HEK293 (cell line): ENCODE data around the gene CD151.

Experiments used
- CTCF ChIA-PET: fragments of 350-600 bp; formaldehyde crosslinking; extraction: SDS; loops from one replicate; lab custom pipeline; 2021; ENCODE audit warnings: antibody characterized with exemption; lab: Yijun Ruan, JAX
- POLR2A ChIA-PET: fragments of 300-600 bp; formaldehyde crosslinking; extraction: SDS; loops from one replicate; lab custom pipeline; 2020; ENCODE audit warnings: antibody characterized with exemption, inconsistent platforms; lab: Yijun Ruan, JAX
- H3K27ac ChIP-seq: fragments of 200-500 bp; sonication (Bioruptor generic); 2 replicates; pipeline ENCODE4 v1.5.1; 2014; ENCODE audit warnings: low read depth, low read length, control low read depth, inconsistent platforms; ENCODE audit errors: extremely low read depth
- H3K36me3 ChIP-seq, 2 experiments: fragments of 200-500 bp in 1 of 2; sonication (Bioruptor generic) in 1 of 2; 1 replicate in 1 of 2; 2 replicates in 1 of 2; pipeline ENCODE4 v1.5.1; 2014 to 2017; ENCODE audit warnings: inconsistent platforms in 2 of 2, low read length in 2 of 2; ENCODE audit not compliant: control insufficient read depth in 2 of 2, insufficient read depth in 1 of 2
- H3K4me1 ChIP-seq: fragments of 200-500 bp; sonication (Bioruptor generic); 2 replicates; pipeline ENCODE4 v1.5.1; 2014; ENCODE audit warnings: mild to moderate bottlenecking, low read length, inconsistent platforms; ENCODE audit not compliant: control insufficient read depth, insufficient read depth
- H3K4me3 ChIP-seq: 2 replicates; pipeline ENCODE4 v1.5.1; 2011; ENCODE audit warnings: low read depth, mild to moderate bottlenecking, control low read depth, low read length, moderate library complexity
- H3K9me3 ChIP-seq: fragments of 200-500 bp; sonication (Bioruptor generic); 2 replicates; pipeline ENCODE4 v1.5.1; 2014; ENCODE audit warnings: low read depth, low read length, inconsistent platforms; ENCODE audit not compliant: control insufficient read depth, insufficient read depth
- GLI4 ChIP-seq: fragments of 450-650 bp; formaldehyde crosslinking; IDR thresholded peaks from 2 replicates; pipeline ENCODE4 v1.5.1; 2016; ENCODE audit warnings: missing biosample characterization, missing genetic modification characterization
- GLIS2 ChIP-seq: fragments of 450-650 bp; formaldehyde crosslinking; IDR thresholded peaks from 2 replicates; pipeline ENCODE4 v1.5.1; 2016; ENCODE audit warnings: missing biosample characterization, missing genetic modification characterization
- YY2 ChIP-seq: fragments of 450-650 bp; formaldehyde crosslinking; IDR thresholded peaks from 2 replicates; pipeline ENCODE4 v1.5.1; 2016; ENCODE audit warnings: missing biosample characterization, missing genetic modification characterization
- ZBTB20 ChIP-seq: fragments of 450-650 bp; formaldehyde crosslinking; IDR thresholded peaks from 2 replicates; pipeline ENCODE4 v1.5.1; 2016; ENCODE audit warnings: missing biosample characterization, missing genetic modification characterization
- ZNF366 ChIP-seq: fragments of 450-650 bp; formaldehyde crosslinking; conservative IDR thresholded peaks from 2 replicates; pipeline ENCODE4 v1.5.1; 2016; ENCODE audit warnings: missing biosample characterization, missing genetic modification characterization
- ZNF521 ChIP-seq: fragments of 450-650 bp; formaldehyde crosslinking; IDR thresholded peaks from 2 replicates; pipeline ENCODE4 v1.5.1; 2017; ENCODE audit warnings: missing biosample characterization, mild to moderate bottlenecking, missing genetic modification characterization
- ZNF610 ChIP-seq: fragments of 450-650 bp; formaldehyde crosslinking; IDR thresholded peaks from 2 replicates; pipeline ENCODE4 v1.5.1; 2016; ENCODE audit warnings: missing biosample characterization, missing genetic modification characterization, borderline replicate concordance
- ZNF670 ChIP-seq: fragments of 450-650 bp; formaldehyde crosslinking; IDR thresholded peaks from 2 replicates; pipeline ENCODE4 v1.5.1; 2016; ENCODE audit warnings: missing biosample characterization, missing genetic modification characterization, low read depth
- ZNF791 ChIP-seq: fragments of 450-650 bp; formaldehyde crosslinking; IDR thresholded peaks from 2 replicates; pipeline ENCODE4 v1.5.1; 2016; ENCODE audit warnings: missing biosample characterization, missing genetic modification characterization
- TF ChIP-seq, protein P1 (sequence below): fragments of 450-650 bp; formaldehyde crosslinking; IDR thresholded peaks from 2 replicates; pipeline ENCODE4 v1.5.1; 2016; ENCODE audit warnings: missing biosample characterization, missing genetic modification characterization, low read depth
- TF ChIP-seq, protein P2 (sequence below): fragments of 450-650 bp; formaldehyde crosslinking; IDR thresholded peaks from 2 replicates; pipeline ENCODE4 v1.5.1; 2016; ENCODE audit warnings: missing biosample characterization, missing genetic modification characterization, borderline replicate concordance
- TF ChIP-seq, protein P3 (sequence below): fragments of 450-650 bp; formaldehyde crosslinking; IDR thresholded peaks from 2 replicates; pipeline ENCODE4 v1.5.1; 2016; ENCODE audit warnings: missing biosample characterization, missing genetic modification characterization
- TF ChIP-seq, protein P4 (sequence below): fragments of 450-650 bp; formaldehyde crosslinking; IDR thresholded peaks from 2 replicates; pipeline ENCODE4 v1.5.1; 2016; ENCODE audit warnings: missing biosample characterization, missing genetic modification characterization
- TF ChIP-seq, protein P5 (sequence below): sonication (generic); formaldehyde crosslinking; IDR thresholded peaks from 2 replicates; pipeline ENCODE4 v1.8.1; 2022; ENCODE audit warnings: mild to moderate bottlenecking, moderate library complexity, missing genetic modification reagents
- TF ChIP-seq, protein P6 (sequence below): fragments of 450-650 bp; formaldehyde crosslinking; IDR thresholded peaks from 2 replicates; pipeline ENCODE4 v1.5.1; 2016; ENCODE audit warnings: missing biosample characterization, missing genetic modification characterization
- TF ChIP-seq, protein P7 (sequence below): fragments of 450-650 bp; formaldehyde crosslinking; IDR thresholded peaks from 2 replicates; pipeline ENCODE4 v1.5.1; 2016; ENCODE audit warnings: missing biosample characterization, missing genetic modification characterization

CD151 gene

DNA sequence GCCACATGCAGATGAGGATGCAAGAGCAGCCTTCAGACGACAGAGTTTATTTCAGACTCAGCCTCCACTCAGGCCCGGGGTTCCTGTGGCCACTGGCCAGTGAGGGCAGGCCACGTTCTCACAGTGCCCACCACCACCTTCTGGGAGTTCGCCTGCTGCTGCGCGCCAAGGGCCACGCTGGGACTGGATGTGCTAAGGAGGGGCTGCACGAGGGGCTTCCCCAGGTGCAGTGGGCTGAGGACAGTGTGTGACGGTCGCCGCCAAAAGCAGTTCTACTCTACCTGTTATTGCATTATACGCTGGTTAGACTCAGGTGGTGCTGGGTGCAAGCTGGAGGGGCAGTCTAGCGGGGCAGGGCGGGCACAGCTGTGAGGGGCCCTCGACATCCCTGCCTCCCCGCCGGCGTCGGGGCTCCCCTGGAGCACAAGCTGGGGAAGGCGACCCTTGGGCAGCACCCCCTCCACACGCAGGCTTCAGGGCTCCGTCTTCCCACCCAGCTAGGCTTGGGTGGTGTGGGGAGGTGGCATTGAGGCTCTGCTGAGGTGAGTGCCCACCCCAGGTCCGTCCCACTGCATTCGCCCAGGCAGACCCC lies 45.6 kb upstream of the CD151 start:
- H3K4me1 ChIP-seq = no peaks in the 10 kb centered on the region

DNA sequence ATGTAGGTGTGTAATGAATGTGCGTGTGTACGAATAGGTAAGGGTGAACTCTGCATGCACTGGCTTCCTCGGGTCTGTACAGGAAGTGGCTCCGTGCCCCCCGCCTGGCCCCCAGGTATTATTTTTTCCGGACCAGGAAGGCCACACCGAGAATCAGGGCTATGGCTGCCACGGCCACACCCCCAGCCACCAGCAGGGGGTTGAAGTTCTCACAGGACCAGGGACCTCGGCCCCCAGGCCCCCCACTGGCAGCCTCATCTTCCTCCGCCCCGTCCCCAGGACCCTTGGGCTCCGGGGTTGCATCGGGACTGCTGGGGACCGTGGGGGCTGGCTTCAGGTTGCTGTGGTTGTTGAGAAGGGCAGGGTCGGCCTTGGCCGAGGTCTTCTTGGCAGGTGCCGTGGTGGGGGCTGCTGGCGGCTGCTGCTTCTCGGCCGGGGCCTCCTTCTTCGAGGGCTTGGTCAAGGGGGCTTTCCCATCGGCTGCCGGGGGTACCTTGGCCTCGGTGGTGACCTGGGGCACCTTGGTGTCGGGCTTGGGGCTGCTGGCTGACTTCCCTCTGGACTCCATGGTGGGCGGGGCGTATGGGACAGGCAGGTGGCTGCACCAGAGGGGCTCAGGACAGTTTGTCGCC lies 44.6 kb upstream of the CD151 start:
- Histone ChIP-seq H3K4me1 (no peaks in the 10 kb centered on the region), H3K27ac (no peak overlapping the region), H3K36me3 (peaks cover 0 to 33% of the 10 kb centered on the region in 2 experiments; a peak in 2 of 3 replicates), H3K9me3 (no peaks in the 10 kb centered on the region), H3K4me3 (no peak overlapping the region)
- CTCF ChIA-PET = no interaction called here
- POLR2A ChIA-PET = no interaction called here
- TF ChIP-seq ZNF521 (tag by site-specific recombination) (no peak), ZNF670 (tag by site-specific recombination) (no peak), ZNF610 (tag by site-specific recombination) (no peak), ZBTB20 (no peak)
- TF ChIP-seq, protein P1, sequence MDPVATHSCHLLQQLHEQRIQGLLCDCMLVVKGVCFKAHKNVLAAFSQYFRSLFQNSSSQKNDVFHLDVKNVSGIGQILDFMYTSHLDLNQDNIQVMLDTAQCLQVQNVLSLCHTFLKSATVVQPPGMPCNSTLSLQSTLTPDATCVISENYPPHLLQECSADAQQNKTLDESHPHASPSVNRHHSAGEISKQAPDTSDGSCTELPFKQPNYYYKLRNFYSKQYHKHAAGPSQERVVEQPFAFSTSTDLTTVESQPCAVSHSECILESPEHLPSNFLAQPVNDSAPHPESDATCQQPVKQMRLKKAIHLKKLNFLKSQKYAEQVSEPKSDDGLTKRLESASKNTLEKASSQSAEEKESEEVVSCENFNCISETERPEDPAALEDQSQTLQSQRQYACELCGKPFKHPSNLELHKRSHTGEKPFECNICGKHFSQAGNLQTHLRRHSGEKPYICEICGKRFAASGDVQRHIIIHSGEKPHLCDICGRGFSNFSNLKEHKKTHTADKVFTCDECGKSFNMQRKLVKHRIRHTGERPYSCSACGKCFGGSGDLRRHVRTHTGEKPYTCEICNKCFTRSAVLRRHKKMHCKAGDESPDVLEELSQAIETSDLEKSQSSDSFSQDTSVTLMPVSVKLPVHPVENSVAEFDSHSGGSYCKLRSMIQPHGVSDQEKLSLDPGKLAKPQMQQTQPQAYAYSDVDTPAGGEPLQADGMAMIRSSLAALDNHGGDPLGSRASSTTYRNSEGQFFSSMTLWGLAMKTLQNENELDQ = no peak
- TF ChIP-seq, protein P2, sequence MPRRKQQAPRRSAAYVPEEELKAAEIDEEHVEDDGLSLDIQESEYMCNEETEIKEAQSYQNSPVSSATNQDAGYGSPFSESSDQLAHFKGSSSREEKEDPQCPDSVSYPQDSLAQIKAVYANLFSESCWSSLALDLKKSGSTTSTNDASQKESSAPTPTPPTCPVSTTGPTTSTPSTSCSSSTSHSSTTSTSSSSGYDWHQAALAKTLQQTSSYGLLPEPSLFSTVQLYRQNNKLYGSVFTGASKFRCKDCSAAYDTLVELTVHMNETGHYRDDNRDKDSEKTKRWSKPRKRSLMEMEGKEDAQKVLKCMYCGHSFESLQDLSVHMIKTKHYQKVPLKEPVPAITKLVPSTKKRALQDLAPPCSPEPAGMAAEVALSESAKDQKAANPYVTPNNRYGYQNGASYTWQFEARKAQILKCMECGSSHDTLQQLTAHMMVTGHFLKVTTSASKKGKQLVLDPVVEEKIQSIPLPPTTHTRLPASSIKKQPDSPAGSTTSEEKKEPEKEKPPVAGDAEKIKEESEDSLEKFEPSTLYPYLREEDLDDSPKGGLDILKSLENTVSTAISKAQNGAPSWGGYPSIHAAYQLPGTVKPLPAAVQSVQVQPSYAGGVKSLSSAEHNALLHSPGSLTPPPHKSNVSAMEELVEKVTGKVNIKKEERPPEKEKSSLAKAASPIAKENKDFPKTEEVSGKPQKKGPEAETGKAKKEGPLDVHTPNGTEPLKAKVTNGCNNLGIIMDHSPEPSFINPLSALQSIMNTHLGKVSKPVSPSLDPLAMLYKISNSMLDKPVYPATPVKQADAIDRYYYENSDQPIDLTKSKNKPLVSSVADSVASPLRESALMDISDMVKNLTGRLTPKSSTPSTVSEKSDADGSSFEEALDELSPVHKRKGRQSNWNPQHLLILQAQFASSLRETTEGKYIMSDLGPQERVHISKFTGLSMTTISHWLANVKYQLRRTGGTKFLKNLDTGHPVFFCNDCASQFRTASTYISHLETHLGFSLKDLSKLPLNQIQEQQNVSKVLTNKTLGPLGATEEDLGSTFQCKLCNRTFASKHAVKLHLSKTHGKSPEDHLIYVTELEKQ (tag by site-specific recombination) = no peak
- TF ChIP-seq, protein P3, sequence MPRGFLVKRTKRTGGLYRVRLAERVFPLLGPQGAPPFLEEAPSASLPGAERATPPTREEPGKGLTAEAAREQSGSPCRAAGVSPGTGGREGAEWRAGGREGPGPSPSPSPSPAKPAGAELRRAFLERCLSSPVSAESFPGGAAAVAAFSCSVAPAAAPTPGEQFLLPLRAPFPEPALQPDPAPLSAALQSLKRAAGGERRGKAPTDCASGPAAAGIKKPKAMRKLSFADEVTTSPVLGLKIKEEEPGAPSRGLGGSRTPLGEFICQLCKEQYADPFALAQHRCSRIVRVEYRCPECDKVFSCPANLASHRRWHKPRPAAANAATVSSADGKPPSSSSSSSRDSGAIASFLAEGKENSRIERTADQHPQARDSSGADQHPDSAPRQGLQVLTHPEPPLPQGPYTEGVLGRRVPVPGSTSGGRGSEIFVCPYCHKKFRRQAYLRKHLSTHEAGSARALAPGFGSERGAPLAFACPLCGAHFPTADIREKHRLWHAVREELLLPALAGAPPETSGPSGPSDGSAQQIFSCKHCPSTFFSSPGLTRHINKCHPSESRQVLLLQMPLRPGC = no peak
- TF ChIP-seq, protein P4, sequence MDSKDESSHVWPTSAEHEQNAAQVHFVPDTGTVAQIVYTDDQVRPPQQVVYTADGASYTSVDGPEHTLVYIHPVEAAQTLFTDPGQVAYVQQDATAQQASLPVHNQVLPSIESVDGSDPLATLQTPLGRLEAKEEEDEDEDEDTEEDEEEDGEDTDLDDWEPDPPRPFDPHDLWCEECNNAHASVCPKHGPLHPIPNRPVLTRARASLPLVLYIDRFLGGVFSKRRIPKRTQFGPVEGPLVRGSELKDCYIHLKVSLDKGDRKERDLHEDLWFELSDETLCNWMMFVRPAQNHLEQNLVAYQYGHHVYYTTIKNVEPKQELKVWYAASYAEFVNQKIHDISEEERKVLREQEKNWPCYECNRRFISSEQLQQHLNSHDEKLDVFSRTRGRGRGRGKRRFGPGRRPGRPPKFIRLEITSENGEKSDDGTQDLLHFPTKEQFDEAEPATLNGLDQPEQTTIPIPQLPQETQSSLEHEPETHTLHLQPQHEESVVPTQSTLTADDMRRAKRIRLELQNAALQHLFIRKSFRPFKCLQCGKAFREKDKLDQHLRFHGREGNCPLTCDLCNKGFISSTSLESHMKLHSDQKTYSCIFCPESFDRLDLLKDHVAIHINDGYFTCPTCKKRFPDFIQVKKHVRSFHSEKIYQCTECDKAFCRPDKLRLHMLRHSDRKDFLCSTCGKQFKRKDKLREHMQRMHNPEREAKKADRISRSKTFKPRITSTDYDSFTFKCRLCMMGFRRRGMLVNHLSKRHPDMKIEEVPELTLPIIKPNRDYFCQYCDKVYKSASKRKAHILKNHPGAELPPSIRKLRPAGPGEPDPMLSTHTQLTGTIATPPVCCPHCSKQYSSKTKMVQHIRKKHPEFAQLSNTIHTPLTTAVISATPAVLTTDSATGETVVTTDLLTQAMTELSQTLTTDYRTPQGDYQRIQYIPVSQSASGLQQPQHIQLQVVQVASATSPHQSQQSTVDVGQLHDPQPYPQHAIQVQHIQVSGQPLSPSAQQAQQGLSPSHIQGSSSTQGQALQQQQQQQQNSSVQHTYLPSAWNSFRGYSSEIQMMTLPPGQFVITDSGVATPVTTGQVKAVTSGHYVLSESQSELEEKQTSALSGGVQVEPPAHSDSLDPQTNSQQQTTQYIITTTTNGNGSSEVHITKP (tag by site-specific recombination) = no peak
- TF ChIP-seq, protein P5, sequence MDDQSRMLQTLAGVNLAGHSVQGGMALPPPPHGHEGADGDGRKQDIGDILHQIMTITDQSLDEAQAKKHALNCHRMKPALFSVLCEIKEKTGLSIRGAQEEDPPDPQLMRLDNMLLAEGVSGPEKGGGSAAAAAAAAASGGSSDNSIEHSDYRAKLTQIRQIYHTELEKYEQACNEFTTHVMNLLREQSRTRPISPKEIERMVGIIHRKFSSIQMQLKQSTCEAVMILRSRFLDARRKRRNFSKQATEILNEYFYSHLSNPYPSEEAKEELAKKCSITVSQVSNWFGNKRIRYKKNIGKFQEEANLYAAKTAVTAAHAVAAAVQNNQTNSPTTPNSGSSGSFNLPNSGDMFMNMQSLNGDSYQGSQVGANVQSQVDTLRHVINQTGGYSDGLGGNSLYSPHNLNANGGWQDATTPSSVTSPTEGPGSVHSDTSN = no peak
- TF ChIP-seq, protein P6, sequence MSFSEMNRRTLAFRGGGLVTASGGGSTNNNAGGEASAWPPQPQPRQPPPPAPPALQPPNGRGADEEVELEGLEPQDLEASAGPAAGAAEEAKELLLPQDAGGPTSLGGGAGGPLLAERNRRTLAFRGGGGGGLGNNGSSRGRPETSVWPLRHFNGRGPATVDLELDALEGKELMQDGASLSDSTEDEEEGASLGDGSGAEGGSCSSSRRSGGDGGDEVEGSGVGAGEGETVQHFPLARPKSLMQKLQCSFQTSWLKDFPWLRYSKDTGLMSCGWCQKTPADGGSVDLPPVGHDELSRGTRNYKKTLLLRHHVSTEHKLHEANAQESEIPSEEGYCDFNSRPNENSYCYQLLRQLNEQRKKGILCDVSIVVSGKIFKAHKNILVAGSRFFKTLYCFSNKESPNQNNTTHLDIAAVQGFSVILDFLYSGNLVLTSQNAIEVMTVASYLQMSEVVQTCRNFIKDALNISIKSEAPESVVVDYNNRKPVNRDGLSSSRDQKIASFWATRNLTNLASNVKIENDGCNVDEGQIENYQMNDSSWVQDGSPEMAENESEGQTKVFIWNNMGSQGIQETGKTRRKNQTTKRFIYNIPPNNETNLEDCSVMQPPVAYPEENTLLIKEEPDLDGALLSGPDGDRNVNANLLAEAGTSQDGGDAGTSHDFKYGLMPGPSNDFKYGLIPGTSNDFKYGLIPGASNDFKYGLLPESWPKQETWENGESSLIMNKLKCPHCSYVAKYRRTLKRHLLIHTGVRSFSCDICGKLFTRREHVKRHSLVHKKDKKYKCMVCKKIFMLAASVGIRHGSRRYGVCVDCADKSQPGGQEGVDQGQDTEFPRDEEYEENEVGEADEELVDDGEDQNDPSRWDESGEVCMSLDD (tag by site-specific recombination) = no peak
- TF ChIP-seq, protein P7, sequence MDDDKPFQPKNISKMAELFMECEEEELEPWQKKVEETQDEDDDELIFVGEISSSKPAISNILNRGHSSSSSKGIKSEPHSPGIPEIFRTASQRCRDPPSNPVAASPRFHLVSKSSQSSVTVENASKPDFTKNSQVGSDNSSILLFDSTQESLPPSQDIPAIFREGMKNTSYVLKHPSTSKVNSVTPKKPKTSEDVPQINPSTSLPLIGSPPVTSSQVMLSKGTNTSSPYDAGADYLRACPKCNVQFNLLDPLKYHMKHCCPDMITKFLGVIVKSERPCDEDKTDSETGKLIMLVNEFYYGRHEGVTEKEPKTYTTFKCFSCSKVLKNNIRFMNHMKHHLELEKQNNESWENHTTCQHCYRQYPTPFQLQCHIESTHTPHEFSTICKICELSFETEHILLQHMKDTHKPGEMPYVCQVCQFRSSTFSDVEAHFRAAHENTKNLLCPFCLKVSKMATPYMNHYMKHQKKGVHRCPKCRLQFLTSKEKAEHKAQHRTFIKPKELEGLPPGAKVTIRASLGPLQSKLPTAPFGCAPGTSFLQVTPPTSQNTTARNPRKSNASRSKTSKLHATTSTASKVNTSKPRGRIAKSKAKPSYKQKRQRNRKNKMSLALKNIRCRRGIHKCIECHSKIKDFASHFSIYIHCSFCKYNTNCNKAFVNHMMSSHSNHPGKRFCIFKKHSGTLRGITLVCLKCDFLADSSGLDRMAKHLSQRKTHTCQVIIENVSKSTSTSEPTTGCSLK (tag by site-specific recombination) = no peak

More for the DNA sequence above, 45.6 kb upstream of the CD151 start:
- ChIA-PET POLR2A (interaction anchor here (1.5 kb wide), 1 partner anchor 32 kb away, joined by 6 read pairs; the partner anchor contains the start of gene PNPLA2), CTCF (no interaction called here)
- Histone ChIP-seq H3K4me3 (no peak overlapping the region), H3K27ac (no peak overlapping the region), H3K36me3 (peaks cover 0 to 32% of the 10 kb centered on the region in 2 experiments; a peak in 2 of 3 replicates), H3K9me3 (no peaks in the 10 kb centered on the region)
- no peak for TF ChIP-seq ZNF791 (tag by site-specific recombination)
- TF ChIP-seq GLIS2 = no peak
- TF ChIP-seq YY2 (tag by site-specific recombination) = no peak
- no peak for TF ChIP-seq GLI4 (tag by site-specific recombination)
- no peak for TF ChIP-seq ZNF366
